Fibroblast of skin of abdomen (primary cell): ENCODE measurements around the gene CEP170B.
"Not testable (repeated sequence)": the region's sequence is repeated elsewhere in the genome, so short reads cannot be mapped to it uniquely, and the experiment has no call there.

Experiments
- DNase-seq: peaks from one replicate; pipeline ENCODE4 v3.0.0-alpha.2; 2013

CEP170B gene

DNA sequence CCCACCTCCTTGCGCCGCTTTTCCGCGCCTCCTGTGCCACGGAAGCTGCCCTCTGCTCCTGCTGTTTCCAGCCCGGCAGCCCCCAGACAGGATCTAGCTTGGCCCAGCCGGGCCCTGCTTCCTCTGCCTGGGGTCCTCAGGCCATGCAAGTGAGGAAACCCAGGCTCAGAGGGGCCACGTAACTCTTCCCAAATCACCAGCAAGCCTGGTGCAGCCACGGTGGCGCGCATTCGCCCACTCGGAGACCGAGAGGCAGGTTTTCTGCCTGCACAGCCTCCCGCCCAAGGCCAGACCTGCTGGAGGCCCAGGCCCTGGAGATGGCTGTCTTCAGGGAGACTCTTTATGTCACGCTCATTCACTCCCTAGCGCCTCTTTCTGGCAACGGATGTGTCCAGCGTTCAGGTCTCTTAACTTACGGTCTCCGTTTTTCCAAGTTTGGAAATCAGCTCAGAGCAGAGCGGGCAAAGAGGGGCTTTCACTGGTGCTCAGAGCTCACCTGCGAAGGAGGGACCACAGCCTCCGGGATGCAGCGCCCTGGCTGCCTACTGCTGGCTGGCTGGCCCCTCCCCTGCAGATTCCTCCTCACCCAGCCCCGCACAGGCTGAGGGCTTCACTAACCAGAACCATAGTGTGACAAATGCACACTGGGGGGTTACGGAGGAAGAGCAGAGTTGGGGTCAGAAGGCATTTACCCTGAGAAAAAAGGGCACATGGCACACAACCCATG is 20.6 kb upstream of the CEP170B start:
- DNase-seq, result no peak

DNA sequence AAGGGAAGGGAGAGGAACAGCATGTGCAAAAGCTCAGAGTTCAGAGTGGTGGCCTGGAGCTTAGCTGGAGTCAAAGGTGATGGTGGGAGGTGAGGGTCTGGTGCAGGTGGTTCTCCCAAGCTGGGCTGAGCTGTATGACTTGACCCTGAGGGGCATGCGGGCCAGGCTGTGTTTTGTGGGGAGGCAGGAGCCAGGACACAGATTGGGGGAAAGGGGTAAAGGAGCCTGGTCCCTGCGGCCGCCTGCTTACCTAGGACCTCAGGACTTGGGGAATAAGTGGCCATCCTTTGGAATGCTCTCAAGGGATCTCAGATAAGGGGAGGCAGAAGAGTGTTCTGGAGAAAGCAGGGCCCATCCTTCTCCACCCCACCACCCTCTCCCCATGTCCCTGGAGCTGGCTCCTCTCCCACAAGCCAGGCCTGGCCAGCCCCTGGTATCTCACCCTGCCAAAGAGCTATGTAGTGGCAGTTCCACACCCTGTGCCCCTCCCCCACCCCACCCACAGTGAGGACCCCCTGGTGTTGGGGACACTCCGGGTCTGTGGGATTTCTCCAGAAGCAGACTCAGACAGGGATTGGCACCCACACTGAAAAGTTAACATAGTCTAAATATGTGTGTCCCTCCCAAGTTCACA is 19.9 kb upstream of the CEP170B start:
- DNase-seq, result no peak

DNA sequence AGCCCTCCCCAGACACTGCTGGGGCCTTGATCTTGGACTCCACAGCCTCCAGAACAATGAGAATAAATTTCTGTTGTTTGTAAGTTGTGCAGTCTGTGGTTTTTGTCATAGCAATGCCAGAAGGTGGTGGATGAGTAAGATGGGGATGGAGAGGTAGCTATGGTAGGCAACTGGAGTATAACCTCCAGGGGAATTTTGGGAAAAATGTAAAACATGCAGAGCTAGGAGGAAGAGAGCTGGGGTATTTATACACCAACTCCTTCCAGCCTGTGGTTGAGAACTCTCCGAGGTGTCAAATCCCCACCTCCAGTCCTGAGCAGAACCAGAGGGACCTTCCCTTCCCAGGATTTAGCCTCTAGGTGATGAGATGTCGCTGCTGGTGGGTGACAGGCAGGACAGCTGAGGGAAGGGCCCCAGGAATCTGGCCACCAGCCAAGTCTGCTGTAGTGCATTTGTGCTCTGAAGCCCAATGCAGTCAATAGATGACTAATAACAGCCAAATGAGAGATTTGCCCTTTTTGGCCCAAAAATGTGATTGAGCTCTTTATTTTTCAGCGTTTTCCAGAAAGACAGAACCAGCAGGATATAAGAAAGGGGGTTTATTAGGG is 19.1 kb upstream of the CEP170B start:
- no peak for DNase-seq

DNA sequence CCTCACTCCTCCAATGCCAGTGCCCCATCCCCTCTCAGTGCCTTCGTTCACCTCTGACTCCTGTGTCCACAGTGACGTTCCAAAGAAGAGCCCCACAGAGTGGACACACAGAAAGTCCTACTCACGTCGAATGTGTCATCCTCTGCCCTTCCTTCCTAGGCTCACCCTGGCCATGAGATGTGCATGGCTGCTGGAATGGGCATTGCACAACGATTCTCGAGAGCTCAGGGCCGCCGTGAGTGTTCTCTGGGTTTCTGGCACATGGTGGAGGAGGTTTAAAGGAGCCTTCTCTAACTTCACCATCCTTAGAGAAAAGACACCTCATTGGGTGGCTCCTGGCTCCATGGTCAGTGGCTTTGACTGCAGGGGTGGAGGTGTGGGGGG is 12.8 kb upstream of the CEP170B start:
- no peak for DNase-seq

- DNase-seq, result no peak
Measured at GRCh38 chr14:104855532-104856090, 9.5 kb upstream of the CEP170B start.

GRCh38 chr14:104856157-104856868 is 8.8 kb upstream of the CEP170B start:
- DNase-seq, result no peak

- no peak for DNase-seq
Measured at GRCh38 chr14:104856869-104857860, 7.9 kb upstream of the CEP170B start.

- DNase-seq, result not testable (repeated sequence)
Measured at GRCh38 chr14:104857931-104858330, 7.1 kb upstream of the CEP170B start.

GRCh38 chr14:104858811-104859426 is 6.1 kb upstream of the CEP170B start:
- DNase-seq, result no peak

DNA sequence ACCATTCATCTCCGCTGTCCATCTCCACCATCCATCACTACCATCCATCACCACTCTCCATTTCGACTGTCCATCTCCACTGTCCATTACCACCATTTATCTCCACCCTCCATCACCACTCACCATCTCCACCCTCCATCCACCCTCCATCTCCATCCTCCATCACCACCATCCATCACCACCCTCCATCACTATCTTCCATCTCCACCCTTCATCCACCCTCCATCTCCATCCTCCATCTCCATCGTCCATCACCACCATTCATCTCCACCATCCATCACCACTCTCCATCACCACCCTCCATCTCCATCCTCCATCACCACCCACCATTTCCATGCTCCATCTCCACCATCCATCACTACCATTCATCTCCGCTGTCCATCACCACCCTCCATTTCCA is 5.2 kb upstream of the CEP170B start:
- DNase-seq, result no peak

DNA sequence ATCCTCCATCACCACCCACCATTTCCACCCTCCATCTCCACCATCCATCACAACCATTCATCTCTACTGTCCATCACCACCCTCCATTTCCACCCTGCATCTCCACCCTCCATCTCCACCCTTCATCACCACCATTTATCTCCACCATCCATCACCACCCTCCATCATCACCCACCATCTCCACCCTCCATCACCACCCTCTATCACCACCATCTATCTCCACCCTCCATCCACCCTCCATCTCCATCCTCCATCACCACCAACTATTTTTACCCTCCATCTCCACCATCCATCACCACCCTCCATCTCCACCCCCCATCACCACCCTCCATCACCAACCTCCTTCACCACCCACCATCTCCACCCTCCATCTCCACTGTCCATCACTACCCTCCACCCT is 4.7 kb upstream of the CEP170B start:
- DNase-seq, result no peak

DNA sequence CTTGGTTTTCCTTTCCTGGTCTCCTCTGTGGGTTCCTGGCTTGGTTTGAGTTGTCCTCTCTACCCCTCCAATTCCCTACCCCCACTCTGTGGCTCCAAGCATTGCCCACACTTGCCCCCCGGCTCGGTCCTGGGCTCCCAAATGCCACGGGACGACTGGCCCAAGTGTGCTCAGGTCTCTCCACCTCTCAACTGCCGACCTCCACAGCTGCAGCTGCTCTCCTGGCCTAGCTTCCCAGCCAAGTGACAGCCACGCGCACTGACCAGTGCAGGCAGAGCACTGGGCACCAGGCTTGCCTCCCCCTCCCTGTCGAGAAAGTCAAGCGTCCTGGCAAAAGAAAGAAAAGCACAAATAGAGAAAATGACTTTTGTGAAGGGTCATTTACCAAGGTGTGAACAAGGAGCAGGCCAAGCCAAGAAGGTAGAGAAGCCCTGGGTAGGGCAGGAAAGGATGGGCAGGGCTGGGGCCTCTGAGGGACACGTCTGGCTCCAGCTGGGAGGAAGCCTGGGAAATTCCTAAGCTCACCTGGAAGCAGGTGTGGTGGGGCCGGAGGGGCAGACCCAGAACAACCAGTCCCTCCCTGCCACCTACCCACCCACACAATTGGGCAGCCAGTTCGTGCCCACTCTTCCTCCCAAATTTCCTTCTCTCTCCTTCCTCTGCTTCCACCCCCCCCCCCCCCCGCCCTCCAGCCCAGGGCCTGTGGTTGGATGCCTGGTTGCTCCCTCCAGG is 1.8 kb upstream of the CEP170B start:
- DNase-seq, result no peak

DNA sequence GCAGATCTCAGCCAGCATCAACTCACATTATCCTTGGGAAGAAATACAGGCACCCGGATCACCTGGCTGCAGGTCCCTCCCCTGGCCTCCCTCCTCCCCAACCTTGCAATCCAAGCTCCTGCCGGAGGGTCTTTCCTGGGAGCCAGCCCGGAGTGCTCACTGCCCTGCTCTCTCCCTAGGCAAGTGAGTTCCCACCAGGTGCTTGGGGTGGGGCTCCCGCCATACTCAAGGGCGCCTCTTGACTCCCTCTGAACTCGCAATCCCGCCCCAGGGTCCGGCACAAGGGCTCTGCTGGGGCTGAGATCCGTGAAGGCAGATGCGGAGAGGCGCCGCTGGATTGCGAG is 1.2 kb upstream of the CEP170B start:
- DNase-seq, result no peak

DNA sequence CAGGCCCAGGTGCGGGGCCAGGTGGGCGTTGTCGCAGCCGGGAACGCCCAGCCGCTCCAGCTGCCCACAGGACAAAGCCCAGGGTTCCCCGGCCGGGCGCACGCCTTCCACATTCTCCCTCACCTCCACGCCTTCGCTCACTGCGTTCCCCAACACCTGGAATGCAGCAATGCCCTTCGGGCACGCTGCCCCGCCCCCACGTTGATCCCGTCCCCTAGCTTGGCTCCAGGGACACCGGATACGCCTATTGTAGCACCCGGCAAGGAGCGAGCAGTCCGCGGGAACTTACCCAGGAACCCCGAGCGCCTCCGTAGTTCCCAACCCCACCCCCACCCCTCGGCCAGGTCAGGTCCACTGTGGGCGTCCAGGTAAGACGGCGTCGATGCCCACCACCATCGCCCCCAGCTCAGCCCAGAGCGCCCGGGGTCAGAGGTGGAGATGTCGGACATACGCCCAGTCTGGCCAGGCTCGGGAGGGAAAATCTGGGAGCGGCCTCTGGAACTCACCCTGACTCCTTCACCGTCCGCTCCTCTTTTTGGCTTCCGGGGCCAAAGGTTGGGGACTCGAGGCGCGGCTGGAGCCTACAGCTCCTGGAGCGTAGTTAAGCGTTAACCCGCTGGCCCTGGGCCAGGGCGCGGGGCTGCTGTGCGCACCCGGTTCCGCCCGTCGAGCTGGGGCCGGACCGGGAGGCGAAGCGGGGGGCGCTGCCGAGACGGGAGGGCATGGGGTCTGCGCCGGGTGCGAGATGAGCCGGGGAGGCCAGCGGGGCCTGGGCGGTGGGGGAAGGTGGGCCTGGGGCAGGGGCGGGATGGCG is 594 bp upstream of the CEP170B start:
- DNase-seq, result no peak

GRCh38 chr14:104865631-104866441 is 768 bp downstream of the CEP170B start:
- peak; percentile 68 for DNase-seq

DNA sequence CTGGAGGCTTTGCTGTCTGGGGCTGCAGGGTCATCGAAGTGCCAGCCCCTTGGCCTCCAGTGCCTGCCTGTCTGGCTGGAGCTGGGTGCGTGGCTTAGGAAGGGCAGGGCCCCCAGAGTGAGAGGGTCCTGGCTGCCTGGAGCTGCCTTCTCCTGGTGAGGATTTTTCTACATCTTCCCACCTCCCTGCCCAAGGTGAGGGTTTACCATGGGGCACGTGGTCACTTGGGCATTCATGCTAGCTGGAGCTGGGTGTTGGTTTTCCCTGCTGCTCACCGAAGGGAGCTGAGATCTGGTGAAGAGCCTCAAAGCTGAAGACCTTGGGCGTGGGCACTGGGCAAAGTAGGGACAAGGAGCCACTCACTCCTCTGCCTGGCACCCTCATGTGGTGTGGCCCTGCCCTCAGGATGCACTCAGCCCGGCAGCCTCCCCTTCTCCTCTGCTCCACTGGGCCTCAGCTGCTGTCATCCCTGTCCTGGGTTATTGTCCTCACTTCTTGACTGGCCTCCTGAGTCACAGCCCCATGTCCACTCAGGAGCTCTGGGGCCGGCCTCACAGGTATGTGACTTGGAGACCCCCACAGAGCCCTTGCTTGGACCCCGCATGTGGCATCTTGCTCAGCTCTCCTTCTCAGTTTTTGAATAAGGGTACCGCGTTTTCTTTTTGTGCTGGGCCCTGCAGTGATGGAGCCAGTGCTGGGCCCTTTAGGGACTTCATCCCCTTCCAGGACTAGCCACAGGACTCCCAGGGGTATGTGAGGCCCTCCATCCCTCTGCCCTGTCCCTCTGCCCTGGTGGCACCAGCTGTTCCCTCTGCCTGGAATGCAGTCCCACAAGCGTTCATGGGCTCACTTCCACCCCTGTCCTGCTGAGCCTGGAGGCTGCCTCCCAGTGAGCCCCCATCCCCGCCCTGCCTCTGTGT is 1.6 kb downstream of the CEP170B start:
- DNase-seq, result no peak

GRCh38 chr14:104867371-104868059 is 2.4 kb downstream of the CEP170B start:
- no peak for DNase-seq
